GM10266 (cell line): Measurements from ENCODE around the gene SMTNL2.

ENCODE experiments used
- DNase-seq: peaks from one replicate; pipeline ENCODE4 v3.0.0; 2012; ENCODE audit errors: extremely low spot score
- TF ChIP-seq, protein P1 (sequence below): IDR thresholded peaks from 2 replicates; pipeline ENCODE4 v1.5.1; 2012; ENCODE audit warnings: mild to moderate bottlenecking, low read depth; ENCODE audit not compliant: control insufficient read depth, insufficient read depth; ENCODE audit errors: missing control alignments

The SMTNL2 gene

DNA sequence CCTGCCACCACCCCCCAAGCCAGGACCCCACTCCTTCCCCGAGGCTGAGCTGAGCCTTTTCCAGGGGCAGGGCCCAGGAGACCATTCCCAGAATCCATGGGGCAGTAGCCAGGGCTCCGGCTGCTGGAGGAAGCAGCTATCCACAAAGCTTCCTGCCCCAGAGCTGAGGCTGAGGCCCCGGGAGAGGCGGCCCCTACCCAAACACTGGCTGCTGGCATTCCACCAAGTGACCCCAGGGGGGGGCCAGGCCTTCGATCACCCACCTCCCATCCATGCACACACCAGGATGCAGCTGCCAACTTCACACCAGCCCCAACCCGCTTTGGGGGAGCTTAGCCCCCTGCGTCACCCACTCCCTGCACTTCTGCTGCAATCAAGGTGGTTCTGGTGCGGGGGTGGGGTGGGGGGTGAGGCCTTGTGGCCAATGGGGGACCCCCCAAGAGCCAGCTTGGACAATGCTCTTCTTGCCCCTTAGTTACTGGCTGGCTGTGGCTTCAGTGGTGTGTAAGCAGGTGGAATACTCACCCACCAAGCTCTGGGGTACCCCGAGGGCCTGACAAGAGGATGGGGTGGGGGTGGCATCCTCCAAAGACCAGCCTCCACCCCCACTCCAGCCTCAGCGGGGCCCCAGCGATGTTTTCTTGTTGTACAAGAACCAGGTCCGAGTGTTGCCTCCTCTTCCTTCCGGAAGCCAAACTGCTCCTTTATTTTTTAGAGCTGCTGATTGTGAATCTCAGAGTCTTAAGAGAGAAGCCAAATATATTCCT is 45.9 kb upstream of the SMTNL2 start:
- TF ChIP-seq, protein P1, sequence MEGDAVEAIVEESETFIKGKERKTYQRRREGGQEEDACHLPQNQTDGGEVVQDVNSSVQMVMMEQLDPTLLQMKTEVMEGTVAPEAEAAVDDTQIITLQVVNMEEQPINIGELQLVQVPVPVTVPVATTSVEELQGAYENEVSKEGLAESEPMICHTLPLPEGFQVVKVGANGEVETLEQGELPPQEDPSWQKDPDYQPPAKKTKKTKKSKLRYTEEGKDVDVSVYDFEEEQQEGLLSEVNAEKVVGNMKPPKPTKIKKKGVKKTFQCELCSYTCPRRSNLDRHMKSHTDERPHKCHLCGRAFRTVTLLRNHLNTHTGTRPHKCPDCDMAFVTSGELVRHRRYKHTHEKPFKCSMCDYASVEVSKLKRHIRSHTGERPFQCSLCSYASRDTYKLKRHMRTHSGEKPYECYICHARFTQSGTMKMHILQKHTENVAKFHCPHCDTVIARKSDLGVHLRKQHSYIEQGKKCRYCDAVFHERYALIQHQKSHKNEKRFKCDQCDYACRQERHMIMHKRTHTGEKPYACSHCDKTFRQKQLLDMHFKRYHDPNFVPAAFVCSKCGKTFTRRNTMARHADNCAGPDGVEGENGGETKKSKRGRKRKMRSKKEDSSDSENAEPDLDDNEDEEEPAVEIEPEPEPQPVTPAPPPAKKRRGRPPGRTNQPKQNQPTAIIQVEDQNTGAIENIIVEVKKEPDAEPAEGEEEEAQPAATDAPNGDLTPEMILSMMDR, result no peak
- no peak for DNase-seq

DNA sequence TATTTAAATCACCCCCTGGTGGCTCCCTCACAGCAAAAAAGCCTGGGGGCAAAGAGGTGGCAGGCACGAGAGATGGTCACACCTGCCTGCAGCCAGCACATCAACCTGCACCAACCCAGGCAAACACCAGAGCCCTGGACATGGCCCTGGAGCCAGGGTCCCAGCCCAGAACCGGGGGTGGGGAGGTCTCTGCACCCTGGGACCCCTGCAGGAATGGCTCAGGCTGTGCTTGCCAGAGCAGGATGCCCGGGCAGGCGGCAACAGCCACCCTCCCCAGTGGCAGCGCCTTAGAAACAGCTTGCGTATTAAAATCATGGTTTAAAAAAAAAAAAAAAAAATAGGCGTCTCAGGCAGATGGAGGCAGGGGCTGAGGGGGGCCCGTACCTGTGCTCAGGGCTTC is 45.3 kb upstream of the SMTNL2 start:
- no peak for DNase-seq
- TF ChIP-seq, protein P1, result no peak

DNA sequence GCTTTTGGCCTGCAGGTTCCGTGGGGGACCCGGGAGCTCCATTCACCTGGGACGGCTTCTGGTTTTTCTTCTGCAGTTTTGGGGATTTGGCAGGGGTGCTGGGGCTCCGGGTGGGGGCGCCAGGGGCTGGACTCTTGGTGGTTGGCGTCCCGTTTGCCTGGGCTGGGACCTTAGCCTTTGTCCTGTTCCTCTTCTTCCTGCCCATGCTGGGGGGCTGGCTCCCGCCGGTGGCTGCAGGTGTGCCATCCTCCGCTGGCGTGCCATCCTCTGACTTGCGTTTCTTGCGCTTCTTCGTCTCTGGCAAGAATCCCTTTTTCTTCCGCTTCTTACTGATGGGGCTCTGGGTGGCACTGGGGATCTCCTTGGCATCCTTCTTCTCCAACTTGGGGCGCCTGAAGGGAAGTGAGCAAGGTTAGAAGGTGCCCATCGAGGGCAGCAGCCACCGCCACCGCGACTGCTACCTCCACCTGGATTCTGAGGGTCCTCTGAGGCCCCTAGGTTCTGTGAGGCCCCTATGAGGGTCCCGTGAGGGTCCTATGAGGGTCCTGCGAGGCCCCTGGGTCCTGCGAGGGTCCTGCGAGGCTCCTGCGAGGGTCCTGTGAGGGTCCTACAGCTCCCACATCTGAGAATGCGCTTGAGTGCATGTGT is 44.6 kb upstream of the SMTNL2 start:
- TF ChIP-seq, protein P1, result no peak
- no peak for DNase-seq

DNA sequence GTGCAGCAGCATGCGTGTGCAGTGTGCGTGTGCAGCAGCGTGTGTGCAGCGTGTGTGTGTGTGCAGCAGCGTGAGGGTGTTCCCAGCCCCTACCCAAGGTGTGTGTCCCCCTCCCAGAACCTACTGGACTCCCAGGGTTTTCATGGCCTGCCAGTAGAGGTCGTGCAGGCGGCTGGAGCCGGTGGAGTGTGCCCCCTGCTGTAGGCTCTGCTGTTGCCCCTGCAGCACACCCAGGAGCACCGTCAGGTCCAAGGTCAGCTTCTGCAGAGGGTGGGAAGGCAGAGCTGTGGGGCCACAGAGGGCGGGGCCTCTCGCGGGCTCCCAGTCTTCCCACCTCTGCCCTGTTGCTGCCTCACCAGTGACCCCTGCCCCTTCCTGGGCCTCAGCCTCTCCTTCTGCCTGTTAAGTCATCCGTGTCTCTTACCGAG is 44.1 kb upstream of the SMTNL2 start:
- no peak for DNase-seq
- TF ChIP-seq, protein P1, result no peak

DNA sequence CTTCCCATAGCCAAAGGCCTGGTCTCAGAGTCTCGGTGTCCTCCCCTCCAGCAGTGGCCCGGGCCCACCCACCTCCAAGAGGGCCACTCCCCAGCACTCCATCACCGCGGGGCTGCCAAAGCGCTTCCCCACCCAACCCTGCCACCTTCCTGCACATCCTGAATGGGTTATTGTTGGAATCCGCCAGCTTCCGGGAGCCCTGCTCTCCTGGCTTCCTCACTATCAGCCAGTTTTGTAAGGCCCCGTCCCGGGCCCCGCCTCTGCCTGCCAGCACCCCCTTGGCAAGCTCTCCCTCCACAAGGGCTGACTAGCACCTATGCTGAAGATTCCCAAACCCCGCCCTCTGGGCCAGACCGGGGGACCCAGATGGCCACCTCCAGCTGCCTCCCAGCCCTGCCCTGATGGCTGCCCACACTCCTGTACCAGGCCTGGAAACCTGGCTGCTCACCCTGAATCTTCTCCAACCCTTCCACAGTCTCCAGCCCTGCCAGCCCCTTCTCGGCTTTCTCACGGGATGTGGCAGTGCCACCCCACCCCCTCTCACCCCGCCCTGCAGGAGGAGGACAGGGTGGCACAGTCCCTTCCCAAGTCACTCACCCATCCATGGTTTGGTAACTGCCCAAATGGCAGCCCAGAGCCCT is 43.5 kb upstream of the SMTNL2 start:
- TF ChIP-seq, protein P1, result no peak
- no peak for DNase-seq

DNA sequence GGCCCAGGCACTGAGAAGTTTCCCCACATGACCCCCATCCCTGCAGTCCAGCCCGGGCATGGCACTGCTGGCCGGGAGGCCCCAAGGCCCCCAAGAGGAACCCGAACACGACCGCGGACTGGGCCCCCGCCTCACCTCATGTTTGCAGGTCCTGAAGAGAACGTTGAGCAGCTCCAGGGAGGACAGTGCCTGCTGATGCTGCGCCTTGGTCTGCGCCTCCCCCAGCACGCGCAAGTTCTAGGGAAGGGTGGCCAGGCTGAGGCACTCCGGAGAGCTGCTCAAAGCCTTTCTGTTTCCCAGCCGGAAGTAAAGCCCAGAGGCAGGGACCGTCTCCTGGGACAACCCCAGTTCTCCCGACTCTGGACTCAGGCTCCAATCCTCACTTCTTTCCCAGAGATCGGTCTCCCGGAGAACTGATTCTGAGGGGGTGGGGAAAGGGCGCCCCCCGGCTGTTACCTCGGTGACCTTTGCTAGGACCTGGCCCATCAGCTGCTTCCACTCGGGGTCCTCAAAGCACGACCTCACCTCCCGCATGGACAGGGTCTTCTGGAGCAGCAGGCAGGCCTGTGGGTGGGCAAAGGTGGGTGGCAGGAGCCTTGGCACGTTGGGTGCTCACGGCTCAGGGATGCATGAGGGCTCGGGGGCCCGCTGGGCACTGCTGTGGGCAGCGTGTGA is 42.9 kb upstream of the SMTNL2 start:
- TF ChIP-seq, protein P1, result no peak
- no peak for DNase-seq
